HG03060 (cell line): Measurements from ENCODE around the gene COL12A1.

Experiments
- ATAC-seq: cut with Tn5 transposase; IDR thresholded peaks from one replicate; pipeline ENCODE4 v1.9.1; 2021; ENCODE audit warnings: low read depth, moderate number of reproducible peaks; ENCODE audit not compliant: unreplicated experiment

The COL12A1 gene

DNA sequence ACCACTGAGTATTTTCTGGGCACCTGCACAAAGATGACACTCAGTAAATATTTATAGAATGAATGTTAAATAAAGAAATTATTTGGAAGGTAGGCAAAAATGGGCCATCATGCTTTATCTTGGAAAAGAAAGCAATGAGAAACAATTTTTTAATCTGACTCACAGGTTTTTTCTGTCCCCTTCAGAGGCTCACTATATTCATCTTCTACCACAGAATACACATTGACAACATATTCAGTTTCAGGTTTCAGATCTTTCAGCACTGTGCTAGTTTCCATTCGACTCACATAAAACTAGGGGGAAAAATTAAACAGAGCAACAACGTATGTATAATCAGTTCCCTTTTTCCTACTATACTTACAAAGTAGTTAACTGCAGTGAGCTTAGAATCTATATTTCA lies 58.3 kb downstream of the COL12A1 start:
- ATAC-seq, result peak; percentile 91

DNA sequence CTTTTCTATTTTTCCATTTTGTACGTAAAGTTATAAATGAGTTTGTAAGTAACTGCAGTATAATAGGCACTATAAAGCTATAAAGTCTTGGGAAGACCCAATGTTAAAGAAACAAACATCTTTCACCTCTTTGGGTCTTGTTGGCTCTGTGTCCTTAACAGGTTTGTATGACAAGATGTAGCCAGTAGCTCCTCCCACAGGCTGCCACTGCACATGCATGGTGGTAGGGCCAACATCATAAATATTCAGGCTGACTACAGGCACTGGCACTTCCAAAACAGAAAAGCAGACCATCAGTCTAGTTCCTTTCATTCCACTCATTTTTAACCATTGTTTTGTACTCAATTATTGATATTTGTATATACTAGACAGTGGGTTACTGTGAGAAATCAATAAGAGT lies 59.9 kb downstream of the COL12A1 start:
- no peak for ATAC-seq

DNA sequence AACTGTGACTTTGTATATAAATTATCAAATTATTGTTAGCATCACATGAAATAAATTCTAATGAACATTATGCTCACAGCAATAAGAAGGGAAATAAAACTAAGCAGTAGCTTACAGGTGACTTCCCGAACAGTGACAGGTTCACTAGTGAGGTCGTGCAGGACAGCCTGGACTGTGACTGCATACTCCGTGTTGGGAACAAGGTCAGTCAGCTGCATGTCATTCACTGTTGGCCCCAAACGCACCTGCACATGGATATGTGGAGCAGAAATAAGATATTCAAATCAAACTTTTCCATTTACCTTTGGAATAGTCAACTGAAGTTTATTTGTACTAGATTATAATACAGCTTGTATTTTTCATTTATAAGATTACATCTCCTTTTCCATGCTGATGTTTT lies 60.6 kb downstream of the COL12A1 start:
- ATAC-seq, result no peak

DNA sequence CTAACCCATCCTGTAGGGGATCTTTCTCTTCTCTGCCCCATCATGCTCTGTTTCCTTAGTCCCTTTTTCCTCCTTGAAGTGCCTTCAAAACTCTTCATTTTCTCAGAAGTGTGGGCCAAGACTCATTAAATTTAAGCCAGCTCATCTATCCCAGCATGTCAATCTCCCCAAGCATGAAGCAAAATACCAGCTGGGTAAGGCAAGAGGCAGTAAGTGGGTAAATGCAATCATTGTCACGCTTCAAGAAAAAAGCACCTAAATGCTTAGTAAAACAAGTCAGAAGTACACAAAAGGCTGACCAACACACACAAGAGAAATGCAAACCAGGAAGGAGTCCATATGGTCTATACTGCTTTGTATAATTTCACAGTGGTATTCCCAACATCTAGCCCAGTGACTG lies 61.5 kb downstream of the COL12A1 start:
- ATAC-seq, result no peak

DNA sequence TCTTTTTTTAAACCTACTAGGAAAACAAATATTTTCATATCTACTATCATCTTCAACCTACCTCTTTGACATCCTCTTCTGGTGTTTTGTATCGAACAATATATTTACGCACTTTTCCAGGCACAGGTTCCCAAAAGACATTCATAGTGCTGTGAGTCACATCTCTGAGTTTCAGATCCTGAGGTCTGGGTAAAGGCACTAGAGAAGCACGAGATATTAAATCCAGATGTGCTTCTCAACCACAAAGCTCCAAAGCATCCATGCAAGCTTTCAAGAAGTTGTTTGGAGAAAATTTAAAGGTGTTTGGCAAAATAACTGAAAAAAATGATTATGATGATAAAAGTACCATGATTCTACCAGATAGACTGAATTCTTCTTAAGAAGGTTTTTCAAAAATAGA lies 62.7 kb downstream of the COL12A1 start:
- no peak for ATAC-seq

DNA sequence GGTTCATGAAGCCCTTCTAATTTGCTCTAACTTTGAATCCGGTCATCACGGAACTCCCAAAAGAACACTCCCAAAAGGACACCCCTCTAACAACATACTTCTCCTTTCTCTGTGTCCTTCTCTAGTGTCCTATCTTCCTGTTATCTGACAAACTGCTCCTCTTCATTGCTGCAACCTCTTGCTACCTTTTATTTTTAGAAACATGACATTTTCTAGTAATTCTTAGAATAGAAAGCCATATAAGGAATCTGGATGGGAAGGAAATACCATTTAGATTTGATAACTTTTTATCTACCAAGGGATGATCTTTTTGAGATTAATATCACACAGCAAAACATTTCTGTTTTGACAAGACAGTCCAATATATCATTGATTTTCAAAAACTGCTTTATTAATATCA lies 63.1 kb downstream of the COL12A1 start:
- ATAC-seq, result no peak

DNA sequence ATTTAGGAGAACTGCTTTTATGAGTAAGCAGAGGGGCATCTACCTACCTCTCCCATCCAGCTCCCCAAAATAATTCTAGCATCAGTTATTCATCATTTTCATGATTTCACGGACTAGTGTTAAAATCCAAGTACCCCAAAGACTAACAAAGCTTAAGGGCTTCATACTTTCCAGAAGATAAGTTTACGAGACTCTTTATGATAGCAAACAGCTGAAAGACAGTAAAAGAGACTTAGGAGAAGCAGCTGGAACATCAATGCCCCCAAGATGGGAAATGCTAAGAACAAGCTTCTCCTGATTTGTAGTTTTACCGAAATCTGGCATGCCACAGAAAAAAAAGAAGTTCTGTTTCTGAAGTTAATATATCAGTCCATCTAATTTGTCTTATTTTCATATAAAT lies 70.0 kb downstream of the COL12A1 start:
- no peak for ATAC-seq

DNA sequence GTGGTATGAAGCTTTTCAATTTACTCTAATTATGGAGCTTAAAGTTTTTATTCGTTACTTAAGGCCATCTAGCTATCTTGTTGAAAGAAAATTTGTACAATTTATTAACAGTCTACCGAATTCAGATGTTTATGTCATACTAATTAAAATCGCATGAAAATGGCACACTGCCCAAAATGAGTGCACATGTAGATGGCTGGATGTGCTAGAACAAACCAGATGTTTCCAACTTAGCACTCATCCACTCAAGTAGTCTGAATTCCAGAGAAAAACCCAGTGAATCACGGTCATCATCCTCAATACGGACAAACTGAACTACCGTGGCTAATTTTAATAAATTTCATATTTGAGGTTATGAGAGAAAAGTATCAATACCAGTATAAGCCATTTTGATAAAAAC lies 70.4 kb downstream of the COL12A1 start:
- no peak for ATAC-seq

DNA sequence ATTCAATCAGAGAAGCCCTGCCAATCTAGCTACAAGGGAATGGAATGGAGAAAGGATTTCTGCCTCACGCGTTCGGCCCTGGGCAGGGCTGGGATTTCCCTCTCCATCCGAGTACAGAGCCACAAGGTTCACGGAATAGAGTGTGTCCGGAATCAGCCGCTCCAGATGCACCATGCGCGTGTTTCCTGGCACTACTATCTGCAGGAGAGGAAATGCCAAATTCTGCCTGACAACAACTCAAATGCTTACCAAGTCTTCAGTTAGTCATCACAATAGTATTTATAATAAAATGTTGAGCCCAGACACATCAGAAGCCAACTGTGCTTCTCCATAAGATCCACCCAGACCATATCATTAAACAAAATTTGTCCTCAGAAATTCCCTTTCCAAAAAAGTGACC lies 75.1 kb downstream of the COL12A1 start:
- ATAC-seq, result no peak

DNA sequence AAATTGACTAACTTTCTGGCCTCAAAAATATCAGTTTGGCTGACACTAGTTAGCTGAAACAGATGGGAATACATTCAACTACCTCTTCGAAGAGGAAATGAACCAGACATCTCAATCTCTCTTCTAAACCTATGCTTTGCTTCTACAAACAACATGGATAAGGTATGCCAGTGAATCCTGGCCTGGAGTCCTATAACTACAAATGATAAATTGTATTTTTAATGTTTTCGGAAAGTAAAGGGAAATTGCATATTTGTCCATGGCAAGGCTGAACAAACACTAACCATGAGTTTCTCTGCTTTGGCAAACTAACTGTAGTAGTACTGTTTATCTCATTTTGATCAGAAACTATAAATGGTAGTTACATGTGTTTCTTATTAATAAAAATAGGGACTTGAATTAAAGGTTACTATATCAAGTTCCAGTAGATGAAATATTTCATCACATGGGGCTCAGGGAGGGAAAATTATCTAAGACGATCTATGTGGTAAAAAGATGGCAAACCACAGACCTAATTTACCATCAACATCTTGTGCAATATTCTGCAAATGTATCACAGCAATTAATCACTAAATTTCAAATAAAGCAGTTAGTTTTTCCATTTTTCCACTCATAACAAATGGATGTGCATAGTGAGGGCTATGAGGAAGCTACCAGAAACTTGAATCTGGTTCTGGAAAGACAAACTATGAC lies 76.8 kb downstream of the COL12A1 start:
- no peak for ATAC-seq

DNA sequence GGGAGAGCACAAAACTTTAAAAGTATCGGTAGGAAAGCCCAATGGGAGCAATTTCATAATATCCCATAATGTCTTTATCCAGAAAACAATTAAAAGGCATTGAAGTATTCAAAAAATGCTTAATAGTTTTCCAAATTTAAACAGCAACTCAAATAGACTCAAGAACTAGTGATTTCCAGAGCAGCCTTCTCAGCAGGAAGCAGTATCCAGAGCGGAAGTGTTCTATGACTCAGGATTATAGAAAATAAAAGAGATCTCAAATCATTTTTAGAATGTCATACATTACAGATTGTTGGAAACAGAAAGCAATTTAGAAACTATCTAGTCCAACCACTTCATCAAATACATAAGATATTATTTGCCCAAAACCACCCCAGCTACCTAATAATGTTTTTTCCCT lies 79.3 kb downstream of the COL12A1 start:
- no peak for ATAC-seq

DNA sequence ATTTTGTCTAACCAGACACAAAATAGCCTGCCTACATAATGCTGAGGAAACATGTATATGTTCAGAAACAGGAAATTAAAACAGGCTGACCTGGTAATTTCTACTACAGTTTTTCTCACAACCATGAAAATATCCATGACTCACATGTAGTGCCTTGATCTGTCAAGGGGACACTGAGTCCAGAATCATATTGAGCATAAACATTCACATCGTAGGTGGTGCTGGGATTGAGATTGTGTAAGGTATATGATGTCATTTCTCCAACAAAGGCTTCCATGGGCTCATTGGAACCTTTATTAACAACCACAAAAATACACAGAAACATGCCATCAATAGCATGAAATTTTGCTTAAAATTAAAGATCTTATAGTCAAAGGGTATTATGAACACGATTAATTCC lies 80.9 kb downstream of the COL12A1 start:
- no peak for ATAC-seq

DNA sequence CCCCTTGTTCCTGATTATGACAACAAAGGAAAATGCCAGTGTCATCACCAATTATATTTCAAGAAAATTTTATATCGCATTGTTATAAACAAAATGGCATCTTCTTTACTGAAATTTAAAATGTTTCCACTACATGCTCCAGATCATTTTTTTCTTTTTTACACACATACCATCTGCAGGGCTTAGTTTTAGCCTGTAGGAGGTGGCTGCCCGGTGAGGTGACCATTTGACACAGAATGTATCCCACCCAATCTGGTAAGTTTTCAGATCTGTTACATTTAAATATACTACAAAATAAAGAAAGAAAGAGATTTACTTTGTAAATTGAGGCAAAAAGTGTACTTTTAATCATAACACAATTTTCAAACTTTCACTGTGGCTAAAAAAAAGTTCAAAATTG lies 81.8 kb downstream of the COL12A1 start:
- no peak for ATAC-seq

DNA sequence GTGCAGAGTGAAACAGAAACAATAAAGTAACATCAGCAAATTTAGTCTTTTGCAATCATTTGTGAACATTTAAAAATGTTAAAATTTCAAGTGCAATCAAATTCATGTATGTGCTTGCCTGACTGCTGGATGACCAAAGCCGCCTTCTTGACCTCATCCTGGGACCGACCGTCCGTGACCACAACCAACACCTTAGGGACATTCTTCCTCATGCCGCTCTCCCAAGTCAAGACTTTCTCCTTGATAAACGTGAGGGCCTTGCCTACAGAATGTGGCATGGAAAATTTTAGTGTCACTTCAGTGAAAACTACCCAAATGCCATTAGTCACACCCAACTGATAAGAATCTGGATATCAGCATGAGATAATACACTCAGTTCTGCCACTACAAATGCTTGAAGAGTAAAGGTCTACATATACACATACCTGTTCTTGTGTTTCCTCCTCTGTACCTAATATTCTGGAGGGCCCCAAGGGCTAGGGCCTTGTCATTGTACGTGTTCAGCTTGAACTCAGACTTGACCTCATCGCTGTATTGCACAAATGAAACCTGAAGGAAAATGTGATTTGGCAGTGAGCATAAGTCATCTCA lies 86.8 kb downstream of the COL12A1 start:
- no peak for ATAC-seq

DNA sequence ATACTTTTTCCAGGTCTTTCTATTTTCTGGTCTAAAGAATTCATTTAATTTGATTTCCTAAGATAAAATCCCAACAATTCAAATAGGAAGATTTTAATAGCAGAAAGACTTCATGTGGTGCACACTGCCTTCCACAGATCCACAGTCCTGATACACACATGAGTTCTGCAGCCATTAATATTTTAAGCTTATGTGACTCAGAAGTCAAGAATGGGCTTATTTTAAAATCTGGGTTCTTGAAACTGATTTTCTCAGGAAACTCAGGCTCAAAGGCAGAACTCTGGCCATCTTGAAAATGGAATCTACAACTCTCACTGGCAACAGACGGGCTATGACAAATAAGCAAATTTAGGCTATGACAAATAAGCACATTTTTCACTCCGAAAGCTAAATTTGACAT lies 88.2 kb downstream of the COL12A1 start:
- ATAC-seq, result no peak

DNA sequence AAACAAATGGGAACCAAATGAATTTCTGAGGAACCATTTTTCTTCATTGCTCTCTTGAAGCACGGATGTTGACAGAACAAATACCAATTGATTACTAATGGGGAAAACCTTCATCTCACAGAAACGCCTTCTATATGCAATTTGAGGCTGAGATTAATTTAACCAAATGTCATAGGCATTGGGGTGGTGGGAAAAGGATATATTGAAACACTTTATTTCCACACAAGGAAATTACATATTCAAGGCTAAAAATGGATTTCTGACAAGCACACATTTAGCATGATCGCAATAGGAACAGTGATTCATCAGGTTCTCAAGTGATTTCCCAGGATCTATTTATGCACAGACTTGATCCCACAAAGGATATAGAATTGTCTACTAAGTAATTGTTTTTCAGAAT lies 88.9 kb downstream of the COL12A1 start:
- ATAC-seq, result no peak

DNA sequence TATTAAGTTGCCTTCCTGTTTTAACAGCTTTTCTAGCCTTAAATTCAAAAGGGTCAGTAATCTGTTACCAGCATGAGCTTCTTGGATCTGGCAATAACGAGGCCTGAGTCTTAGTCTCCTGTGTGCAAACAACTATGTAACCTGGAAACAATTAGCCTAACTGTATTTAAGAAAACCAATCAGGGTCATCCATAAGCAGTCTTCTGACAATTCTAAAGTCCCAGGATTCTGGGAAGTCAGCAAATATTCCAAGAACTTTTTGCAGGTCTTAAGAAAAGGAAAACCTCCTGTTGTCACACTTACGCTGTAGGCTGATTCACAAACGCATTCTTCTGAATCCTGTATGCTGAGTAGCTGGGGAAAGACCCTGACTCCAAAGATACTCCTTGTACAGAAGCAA lies 90.4 kb downstream of the COL12A1 start:
- no peak for ATAC-seq

DNA sequence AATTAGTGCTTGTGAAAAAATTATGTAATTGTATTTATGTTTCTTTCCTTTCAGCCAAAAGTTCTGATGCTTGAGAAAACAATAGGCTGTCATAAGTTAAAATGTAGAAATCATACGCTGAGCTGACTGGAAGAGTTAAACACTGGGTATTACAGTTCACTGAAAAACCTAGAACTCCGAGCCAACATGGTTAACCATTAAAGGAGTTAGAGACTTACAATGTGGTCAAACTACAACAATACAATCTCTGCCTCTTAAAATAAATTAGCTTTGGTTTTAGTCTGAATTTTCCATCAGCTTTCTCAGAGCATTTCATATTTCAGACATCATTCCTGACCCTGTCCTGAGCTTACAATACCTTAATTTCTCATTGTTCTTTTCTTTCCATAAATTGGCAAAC lies 91.0 kb downstream of the COL12A1 start:
- no peak for ATAC-seq

DNA sequence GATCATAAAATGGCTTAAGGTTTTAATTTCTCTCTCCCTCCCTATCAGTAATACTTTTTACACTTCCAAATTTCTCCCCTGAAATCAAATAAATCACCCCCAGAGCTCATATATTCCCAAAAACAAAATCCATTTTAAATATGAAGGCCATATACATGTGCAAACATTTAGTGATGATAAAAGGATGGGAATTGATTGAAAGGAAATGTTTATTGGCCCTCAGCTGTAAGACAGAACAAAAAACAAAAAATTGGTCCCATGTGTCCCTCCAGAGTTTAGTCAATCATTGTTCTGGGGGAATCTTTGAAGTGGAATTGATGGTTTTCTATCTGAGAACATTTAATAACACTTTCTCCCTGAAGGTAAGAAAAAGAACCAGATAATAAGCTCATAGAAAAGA lies 91.7 kb downstream of the COL12A1 start:
- ATAC-seq, result no peak

DNA sequence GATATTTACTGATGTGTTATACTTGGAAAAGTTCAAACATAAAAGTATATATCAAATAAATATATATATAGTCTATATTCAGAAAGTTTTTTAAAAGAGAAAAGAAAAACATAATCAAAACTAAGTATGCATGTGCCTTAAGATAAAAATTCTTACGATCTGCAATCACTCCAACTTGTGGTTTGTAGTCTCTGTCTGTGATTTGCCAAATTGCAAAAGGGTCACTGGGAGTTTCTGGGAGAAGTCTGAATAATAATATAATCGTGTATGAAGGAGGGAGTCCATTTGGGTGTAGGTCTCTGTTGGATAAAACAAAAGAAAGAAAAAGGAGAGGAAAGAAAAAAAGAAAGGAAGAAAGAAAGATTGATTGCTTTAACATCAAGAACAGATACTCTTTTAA lies 92.4 kb downstream of the COL12A1 start:
- no peak for ATAC-seq

DNA sequence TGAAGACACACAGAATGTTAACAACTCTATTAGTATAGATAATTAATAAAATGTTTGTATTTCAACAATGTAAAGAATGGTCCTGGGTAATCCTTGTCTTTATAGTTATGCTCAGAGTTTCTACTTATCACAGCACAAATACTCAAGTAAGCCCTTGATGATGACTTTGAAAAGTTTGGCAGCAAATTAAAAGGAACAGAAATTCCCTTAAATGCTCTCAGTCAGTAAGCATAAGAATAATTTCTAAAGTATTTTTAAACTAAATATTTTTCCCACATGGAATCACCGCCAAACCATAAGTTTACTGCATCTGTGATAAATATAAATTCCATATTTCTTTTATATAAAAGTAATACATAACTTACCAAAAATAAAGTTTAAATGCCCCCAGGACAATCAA lies 96.1 kb downstream of the COL12A1 start:
- ATAC-seq, result no peak

DNA sequence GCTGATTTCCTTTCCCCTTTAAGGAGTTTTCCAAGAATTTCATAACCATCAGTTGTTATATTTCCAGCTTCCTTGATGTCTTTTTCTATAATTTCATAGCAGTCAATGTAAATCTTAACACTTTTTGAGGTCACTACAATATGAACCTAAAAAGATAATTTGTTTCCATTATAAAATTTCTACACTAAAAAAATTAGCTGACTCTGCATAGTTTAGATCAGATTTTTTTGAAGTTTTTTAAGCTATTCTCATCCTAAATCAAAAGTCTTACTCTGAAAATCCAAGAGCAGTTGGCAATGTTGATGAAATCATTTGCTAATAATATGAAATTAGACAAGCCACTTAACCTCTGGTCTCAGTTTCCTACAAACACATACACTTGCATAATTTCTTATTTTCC lies 96.8 kb downstream of the COL12A1 start:
- ATAC-seq, result no peak
